Ishikawa (cell line): ENCODE results near the gene PCLO.

ENCODE experiments used
- EP300 ChIP-seq: IDR thresholded peaks from 2 replicates; pipeline ENCODE4 v1.6.1; 2012; ENCODE audit warnings: borderline replicate concordance
- TF ChIP-seq, protein P1 (sequence below): IDR thresholded peaks from 2 replicates; pipeline ENCODE4 v1.6.1; 2012; ENCODE audit warnings: low read depth, mild to moderate bottlenecking
- TF ChIP-seq, protein P2 (sequence below): IDR thresholded peaks from 2 replicates; pipeline ENCODE4 v1.6.1; 2012

DNA sequence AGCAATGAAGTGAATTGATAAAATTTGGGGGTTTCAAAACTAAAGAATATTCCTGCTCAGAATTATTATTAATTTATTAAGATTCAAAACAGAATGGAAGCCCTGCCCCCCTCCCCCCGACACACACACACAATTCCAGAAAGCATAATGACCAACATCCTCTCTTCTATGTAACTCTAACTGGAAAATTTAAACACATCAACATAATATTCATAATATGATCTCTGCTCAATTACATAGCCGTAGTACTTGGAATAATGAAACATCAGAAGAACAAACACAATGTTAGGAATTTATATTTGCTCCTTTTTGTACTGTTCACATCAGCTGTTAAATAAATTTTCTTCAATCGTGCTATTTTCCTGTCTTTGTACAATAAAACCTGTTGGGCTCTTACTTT, 20.8 kb downstream of the PCLO start:
- TF ChIP-seq, protein P1, sequence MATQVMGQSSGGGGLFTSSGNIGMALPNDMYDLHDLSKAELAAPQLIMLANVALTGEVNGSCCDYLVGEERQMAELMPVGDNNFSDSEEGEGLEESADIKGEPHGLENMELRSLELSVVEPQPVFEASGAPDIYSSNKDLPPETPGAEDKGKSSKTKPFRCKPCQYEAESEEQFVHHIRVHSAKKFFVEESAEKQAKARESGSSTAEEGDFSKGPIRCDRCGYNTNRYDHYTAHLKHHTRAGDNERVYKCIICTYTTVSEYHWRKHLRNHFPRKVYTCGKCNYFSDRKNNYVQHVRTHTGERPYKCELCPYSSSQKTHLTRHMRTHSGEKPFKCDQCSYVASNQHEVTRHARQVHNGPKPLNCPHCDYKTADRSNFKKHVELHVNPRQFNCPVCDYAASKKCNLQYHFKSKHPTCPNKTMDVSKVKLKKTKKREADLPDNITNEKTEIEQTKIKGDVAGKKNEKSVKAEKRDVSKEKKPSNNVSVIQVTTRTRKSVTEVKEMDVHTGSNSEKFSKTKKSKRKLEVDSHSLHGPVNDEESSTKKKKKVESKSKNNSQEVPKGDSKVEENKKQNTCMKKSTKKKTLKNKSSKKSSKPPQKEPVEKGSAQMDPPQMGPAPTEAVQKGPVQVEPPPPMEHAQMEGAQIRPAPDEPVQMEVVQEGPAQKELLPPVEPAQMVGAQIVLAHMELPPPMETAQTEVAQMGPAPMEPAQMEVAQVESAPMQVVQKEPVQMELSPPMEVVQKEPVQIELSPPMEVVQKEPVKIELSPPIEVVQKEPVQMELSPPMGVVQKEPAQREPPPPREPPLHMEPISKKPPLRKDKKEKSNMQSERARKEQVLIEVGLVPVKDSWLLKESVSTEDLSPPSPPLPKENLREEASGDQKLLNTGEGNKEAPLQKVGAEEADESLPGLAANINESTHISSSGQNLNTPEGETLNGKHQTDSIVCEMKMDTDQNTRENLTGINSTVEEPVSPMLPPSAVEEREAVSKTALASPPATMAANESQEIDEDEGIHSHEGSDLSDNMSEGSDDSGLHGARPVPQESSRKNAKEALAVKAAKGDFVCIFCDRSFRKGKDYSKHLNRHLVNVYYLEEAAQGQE = no peak
- no peak for TF ChIP-seq EP300
- TF ChIP-seq, protein P2, sequence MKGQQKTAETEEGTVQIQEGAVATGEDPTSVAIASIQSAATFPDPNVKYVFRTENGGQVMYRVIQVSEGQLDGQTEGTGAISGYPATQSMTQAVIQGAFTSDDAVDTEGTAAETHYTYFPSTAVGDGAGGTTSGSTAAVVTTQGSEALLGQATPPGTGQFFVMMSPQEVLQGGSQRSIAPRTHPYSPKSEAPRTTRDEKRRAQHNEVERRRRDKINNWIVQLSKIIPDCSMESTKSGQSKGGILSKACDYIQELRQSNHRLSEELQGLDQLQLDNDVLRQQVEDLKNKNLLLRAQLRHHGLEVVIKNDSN = no peak
